Measurements from ENCODE around the gene MACROD2. TPM values are rescaled to one million over a fixed set of nuclear protein-coding genes. Genes with fewer than 3 reads are reported as not detected.

The MACROD2 gene
- total and polyA plus RNA-seq, 11 donors: 0.54 to 5.4 (median 2.4) TPM

DNA sequence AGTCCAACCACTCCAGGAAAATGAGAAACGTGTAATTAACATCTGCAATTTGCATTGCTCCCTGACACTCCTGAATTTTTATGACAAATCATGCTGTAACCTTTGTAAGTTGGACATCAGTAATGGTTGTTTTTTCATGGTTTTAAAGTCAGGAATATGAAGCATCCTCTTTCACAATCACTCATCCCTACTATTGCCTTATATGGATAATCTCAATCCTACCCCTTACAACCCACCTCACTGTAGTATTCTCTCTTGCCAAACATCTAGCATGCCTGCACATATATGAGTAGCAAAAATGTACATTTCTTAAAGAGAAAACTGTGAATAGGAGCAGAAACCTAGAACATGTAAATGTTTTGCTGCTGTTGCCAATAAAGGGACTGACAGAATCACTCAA, 1848.5 kb downstream of the MACROD2 start:
- Histone ChIP-seq H3K27me3 (no peaks in the 10 kb centered on the region), H3K4me1 (no peaks in the 10 kb centered on the region), H3K27ac (no peak overlapping the region), H3K9me3 (no peaks in the 10 kb centered on the region), H3K4me3 (no peak overlapping the region), H3K36me3 (no peaks in the 10 kb centered on the region)
- WGBS, 4 donors: 56 to 84% (median 72%) methylated on average over 1 of the region's 1 CpG
- TF ChIP-seq POLR2A (IDR thresholded peaks at IDR 0.05) (no peak), CTCF (IDR thresholded peaks at IDR 0.05) (no peak)
- intact Hi-C loops (cut with DNase I): no loop called here
- ATAC-seq (no peak), DNase-seq (no peak)

GRCh38 chr20:15847196-15847784, 1852.0 kb downstream of the MACROD2 start:
- no peaks in the 10 kb centered on the region for H3K27me3 ChIP-seq
- H3K36me3 ChIP-seq: no peaks in the 10 kb centered on the region
- intact Hi-C loops (cut with DNase I): no loop called here
- TF ChIP-seq CTCF (IDR thresholded peaks at IDR 0.05): no peak
- DNase-seq (no peak), ATAC-seq (no peak)
- no peaks in the 10 kb centered on the region for H3K9me3 ChIP-seq
- WGBS, 4 donors: 76 to 84% (median 80%) methylated on average over 8 of the region's 8 CpGs
- no peak overlapping the region for H3K27ac ChIP-seq
- no peaks in the 10 kb centered on the region for H3K4me1 ChIP-seq
- H3K4me3 ChIP-seq: no peak overlapping the region

GRCh38 chr20:15848126-15848525, 1852.8 kb downstream of the MACROD2 start:
- WGBS, 4 donors: 80 to 88% (median 84%) methylated on average over 3 of the region's 3 CpGs
- DNase-seq (no peak), ATAC-seq (no peak)
- no peak overlapping the region for H3K4me3 ChIP-seq
- intact Hi-C loops (cut with DNase I): no loop called here
- no peaks in the 10 kb centered on the region for H3K9me3 ChIP-seq
- H3K27me3 ChIP-seq: no peaks in the 10 kb centered on the region
- TF ChIP-seq CTCF (IDR thresholded peaks at IDR 0.05): no peak
- no peak for TF ChIP-seq POLR2A (IDR thresholded peaks at IDR 0.05)
- H3K4me1 ChIP-seq: no peaks in the 10 kb centered on the region
- no peaks in the 10 kb centered on the region for H3K36me3 ChIP-seq
- no peak overlapping the region for H3K27ac ChIP-seq

GRCh38 chr20:15848995-15849610, 1853.8 kb downstream of the MACROD2 start:
- H3K27ac ChIP-seq: no peak overlapping the region
- no peak for DNase-seq
- no peak for ATAC-seq
- intact Hi-C loops (cut with DNase I): no loop called here
- no peaks in the 10 kb centered on the region for H3K27me3 ChIP-seq
- no peak overlapping the region for H3K4me3 ChIP-seq
- H3K4me1 ChIP-seq: no peaks in the 10 kb centered on the region
- no peaks in the 10 kb centered on the region for H3K9me3 ChIP-seq
- WGBS, 4 donors: 72 to 81% (median 79%) methylated on average over 12 of the region's 12 CpGs
- H3K36me3 ChIP-seq: no peaks in the 10 kb centered on the region
- TF ChIP-seq CTCF (IDR thresholded peaks at IDR 0.05): no peak
- TF ChIP-seq POLR2A (IDR thresholded peaks at IDR 0.05): no peak
